DLD1 (cell line): ENCODE measurements around the gene MAP7D3.
"Not testable (repeated sequence)": the region's sequence is repeated elsewhere in the genome, so short reads cannot be mapped to it uniquely, and the experiment has no call there.

Experiments
- in situ Hi-C: cut with HindIII; loops from 2 replicates; pipeline ENCODE4 v1.10.0; 2017; ENCODE audit warnings: low sequenced_read_pairs

Gene MAP7D3

DNA sequence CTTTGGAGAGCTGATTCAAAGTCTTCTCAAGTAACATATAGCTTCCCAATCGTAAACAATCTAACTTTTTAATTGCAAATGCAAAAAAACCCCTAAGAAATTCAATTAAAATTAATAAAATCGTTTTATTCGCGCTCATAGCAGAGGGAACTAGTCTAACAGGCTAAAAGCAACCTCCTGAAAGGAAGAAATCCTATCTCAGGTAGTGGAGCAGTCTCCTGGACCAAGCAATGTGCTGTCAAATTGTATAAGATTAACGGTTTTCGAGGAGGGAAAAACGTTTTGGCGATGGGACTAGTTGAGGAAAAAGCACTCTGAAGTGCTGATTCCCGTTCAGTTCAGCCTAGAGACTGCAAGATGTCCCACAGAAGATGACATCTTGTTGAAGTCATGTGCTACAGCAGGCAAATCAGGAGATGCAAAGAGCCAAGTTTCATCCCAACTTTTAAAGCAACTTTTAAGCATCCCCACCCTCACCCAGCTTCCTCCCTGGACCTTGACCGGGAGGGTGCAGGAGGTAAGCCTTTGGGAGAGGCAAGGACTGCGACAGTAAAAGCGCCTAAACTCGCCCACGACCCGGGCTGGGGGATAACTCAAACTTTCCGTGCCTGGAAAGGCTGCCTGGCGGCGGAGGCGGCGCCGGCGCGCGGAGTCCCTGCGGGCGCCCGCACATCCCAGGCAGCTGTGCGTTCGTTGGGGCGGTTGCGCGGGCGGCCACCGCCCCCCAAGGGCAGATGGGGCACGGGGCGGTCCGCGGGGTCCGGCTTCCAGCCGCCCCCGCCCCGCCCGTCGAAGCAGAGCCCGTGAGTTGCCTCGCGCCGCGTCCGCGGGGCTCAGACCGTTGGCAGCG lies 784 bp downstream of the MAP7D3 start:
- in situ Hi-C loops, result no loop called here

DNA sequence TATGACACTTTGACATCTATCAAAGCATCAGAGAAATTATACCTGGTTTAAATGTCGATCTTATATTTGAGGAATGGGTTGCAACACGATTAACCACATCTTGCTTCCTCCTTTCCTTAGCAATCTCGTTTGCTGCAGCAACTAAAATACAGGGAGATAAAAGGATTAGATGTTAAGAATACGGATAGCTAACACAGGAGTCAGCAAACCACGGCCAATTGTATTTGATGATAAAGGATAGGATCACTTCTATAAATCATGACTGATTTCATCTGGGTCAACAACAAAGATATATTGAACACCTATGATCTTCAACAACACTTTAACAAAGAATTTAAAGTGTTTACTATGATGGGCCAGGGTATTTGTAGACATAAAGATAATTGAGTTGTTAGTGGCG lies 5.0 kb downstream of the MAP7D3 start:
- in situ Hi-C loops, result no loop called here

DNA sequence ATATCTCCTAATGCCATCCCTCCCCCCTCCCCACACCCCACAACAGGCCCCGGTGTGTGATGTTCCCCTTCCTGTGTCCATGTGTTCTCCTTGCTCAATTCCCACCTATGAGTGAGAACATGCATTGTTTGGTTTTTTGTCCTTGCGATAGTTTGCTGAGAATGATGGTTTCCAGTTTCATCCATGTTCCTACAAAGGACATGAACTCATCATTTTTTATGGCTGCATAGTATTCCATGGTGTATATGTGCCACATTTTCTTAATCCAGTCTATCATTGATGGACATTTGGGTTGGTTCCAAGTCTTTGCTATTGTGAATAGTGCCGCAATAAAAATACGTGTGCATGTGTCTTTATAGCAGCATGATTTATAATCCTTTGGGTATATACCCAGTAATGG lies 13.4 kb downstream of the MAP7D3 start:
- in situ Hi-C loops, result not testable (repeated sequence)

GRCh38 chrX:136237074-136237473 lies 14.1 kb downstream of the MAP7D3 start:
- in situ Hi-C loops, result no loop called here

- in situ Hi-C loops, result no loop called here
Measured at GRCh38 chrX:136228839-136229207, 22.4 kb downstream of the MAP7D3 start.

DNA sequence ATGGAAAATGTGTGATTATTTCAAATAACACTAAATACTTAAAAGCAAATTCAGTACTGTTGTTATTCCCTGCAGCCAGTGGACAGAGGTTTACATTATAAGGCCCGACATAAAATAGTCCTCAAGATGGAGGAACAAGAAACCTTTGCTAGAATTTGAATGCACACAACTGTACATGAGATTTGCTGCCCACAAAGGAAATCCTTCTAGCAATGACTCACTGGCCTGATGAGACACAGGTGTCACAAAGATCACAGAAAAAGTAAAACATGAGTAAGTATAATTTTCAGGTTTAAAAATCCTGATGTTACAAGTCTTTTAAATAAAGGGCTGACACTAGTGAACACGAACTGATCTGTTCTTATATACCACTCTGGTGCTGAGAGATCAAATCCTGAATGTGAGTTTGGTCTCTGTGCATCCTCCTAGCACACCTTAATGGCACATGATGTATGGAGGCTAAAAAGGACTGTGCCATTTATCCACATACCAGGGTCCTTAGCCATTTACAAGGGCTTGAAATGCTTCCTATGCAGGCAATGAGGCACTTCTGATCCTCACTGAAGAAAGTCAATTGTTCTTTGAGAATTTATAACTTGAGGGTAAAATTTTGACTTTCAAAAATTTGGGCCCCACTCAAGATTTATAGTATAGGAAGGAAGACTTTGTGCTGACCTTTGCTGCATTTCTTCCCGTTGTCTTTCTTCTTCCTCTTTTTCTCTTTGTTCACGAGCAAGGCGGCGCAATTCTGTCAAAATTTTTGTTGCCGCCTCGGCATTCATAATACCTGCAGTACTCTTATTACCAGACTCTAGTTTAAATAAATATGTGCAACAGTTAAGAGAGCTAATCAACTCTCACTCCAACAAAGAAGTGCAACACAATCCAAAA lies 23.0 kb downstream of the MAP7D3 start:
- in situ Hi-C loops, result no loop called here

- in situ Hi-C loops, result no loop called here
Measured at GRCh38 chrX:136227074-136227473, 24.1 kb downstream of the MAP7D3 start.

GRCh38 chrX:136221851-136222513 lies 29.2 kb downstream of the MAP7D3 start:
- in situ Hi-C loops, result no loop called here

- in situ Hi-C loops, result no loop called here
Measured at GRCh38 chrX:136220951-136221350, 30.2 kb downstream of the MAP7D3 start.

- in situ Hi-C loops, result no loop called here
Measured at GRCh38 chrX:136220540-136220939, 30.7 kb downstream of the MAP7D3 start.

DNA sequence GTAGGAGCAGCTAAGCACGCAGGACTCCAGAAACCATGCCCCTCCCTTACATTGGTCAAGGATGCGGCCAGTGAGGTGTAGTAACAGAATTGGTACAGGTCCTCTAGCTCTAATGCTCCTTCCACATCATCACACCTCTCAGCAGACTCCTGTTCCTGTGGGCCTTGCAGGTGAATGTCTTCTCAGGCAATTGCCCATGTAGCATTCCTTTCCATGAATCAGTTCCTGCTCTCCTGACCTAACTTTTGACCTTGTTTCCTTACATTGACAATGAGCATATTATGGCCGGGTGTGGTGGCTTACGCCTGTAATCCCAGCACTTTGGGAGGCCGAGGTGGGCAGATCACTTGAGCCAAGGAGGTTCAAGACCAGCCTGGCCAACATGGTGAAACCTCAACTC lies 31.3 kb downstream of the MAP7D3 start:
- in situ Hi-C loops, result no loop called here

GRCh38 chrX:136215559-136215958 lies 35.6 kb downstream of the MAP7D3 start:
- in situ Hi-C loops, result no loop called here

GRCh38 chrX:136214551-136214950 lies 36.6 kb downstream of the MAP7D3 start:
- in situ Hi-C loops, result no loop called here

GRCh38 chrX:136212557-136213111 lies 38.6 kb downstream of the MAP7D3 start:
- in situ Hi-C loops, result no loop called here

- in situ Hi-C loops, result no loop called here
Measured at GRCh38 chrX:136211766-136212556, 39.2 kb downstream of the MAP7D3 start.

GRCh38 chrX:136210806-136211205 lies 40.4 kb downstream of the MAP7D3 start:
- in situ Hi-C loops, result no loop called here

GRCh38 chrX:136210243-136210642 lies 41.0 kb downstream of the MAP7D3 start:
- in situ Hi-C loops, result no loop called here

DNA sequence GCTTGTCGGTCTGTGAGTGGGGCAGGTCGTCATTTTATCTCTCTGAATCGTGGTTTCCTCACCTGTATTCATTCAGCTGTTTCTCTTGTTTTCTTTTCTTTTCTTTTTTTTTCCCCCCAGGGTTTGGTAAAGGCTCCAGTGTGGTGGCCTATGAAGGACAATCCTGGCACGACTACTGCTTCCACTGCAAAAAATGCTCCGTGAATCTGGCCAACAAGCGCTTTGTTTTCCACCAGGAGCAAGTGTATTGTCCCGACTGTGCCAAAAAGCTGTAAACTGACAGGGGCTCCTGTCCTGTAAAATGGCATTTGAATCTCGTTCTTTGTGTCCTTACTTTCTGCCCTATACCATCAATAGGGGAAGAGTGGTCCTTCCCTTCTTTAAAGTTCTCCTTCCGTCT lies 41.4 kb downstream of the MAP7D3 start:
- in situ Hi-C loops, result no loop called here

DNA sequence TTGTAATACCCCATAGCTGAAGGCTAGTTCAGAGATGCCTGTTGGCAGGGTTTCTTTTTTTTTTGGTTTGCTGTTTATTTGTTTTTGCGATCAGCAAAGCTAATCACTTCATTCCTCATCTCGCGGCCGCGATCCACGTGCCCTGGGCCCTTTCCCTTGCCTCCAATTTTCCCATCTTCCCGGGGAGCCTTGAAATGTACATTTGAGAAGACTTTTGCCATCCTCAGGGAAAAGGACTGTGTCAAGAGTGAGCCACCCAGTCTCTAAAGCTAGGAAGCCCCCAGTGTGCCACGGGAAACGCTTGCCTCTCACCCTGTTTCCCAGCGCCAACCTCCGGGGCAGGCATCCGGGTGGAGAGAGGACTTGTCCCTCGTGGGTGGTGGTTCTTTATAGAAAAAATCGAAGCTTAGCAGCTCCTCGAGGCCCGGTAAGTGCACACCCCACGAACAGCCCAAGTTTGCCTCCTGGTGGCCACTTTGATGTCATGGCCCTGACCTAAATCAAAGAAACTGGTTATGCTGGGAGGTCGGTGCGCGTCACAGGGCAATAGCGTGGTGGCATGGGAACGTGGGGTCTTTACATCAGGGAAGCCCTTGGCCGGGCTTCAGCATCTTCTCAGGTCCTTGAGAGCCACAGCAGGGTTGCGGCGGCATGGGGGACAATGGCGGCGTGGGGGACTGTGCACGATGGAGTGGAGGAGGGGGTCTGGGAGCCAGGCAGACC lies 42.0 kb downstream of the MAP7D3 start:
- in situ Hi-C loops, result no loop called here

DNA sequence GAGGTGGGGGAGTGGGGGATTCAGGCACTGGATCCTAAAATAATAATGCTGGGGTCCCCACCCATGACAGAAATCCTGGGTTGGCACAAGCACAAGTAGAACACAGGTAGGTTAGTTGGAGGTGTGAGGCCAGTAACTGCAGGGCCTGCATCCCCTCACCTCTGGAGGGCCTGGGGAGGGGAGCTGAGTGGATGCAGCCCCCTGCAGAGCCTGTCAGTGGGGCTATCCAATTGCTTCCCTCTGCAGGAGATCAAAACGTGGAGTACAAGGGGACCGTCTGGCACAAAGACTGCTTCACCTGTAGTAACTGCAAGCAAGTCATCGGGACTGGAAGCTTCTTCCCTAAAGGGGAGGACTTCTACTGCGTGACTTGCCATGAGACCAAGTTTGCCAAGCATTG lies 43.7 kb downstream of the MAP7D3 start:
- in situ Hi-C loops, result no loop called here
